A549 treated with DMSO at 1 μM for 4 hours (cell line): ENCODE data around the gene GGNBP2. TPM values are rescaled to one million over a fixed set of nuclear protein-coding genes. Genes with fewer than 3 reads are reported as not detected.

Experiments used
- total RNA-seq: library from RNA; stranded (reverse); fragments of 200-300 nt; extraction: Qiagen RNA extraction; gene quantifications from 5 replicates; pipeline ENCODE4 v1.2.3, GENCODE V29; 2022; ENCODE audit warnings: low read depth

The GGNBP2 gene, protein sequence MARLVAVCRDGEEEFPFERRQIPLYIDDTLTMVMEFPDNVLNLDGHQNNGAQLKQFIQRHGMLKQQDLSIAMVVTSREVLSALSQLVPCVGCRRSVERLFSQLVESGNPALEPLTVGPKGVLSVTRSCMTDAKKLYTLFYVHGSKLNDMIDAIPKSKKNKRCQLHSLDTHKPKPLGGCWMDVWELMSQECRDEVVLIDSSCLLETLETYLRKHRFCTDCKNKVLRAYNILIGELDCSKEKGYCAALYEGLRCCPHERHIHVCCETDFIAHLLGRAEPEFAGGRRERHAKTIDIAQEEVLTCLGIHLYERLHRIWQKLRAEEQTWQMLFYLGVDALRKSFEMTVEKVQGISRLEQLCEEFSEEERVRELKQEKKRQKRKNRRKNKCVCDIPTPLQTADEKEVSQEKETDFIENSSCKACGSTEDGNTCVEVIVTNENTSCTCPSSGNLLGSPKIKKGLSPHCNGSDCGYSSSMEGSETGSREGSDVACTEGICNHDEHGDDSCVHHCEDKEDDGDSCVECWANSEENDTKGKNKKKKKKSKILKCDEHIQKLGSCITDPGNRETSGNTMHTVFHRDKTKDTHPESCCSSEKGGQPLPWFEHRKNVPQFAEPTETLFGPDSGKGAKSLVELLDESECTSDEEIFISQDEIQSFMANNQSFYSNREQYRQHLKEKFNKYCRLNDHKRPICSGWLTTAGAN
- 57.2 to 65.3 TPM (median 63.2 TPM) in 5 replicates for total RNA-seq

DNA sequence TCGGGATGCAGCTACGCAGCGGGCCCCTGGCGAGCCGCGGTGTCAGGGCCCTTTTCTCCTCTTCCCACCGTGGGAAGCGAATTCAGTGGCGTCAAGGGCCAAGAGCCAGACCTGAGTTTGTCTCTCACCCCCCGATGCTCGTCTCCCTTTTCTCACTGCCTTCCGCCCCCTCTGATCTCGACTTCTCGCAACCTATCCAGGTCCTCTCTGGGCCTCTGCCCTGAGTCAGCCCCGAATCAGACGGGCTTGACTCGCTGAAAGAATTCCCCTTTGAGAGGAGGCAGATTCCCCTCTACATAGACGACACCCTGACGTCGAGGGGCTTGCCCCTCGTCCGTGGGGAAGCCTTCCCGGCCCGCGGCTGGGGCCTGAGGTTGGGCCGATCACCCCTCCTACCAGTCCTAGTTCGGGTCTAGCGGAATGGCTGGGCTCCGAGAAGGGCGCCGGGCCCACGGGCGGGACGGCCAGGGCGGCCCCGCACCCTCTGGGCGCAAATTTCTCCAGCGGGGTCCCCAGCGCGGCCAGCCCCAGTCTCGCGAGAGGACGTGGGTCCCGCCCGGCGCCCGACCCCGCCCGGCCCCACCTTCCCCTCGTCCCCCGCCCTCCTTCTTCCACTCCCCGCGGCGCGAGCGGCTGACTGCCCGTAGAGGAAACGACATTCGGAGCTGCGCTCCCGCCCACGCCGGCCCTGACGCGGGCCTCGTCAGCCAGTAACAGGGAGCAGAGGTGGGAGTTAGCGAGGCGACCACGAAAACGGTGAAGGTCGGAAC is at the start of gene GGNBP2:
Gene GGNBP2 (plus strand): TSS at position 613 of the 770 bp plus-strand sequence. CDS start 806 bp downstream, outside the sequence.

DNA sequence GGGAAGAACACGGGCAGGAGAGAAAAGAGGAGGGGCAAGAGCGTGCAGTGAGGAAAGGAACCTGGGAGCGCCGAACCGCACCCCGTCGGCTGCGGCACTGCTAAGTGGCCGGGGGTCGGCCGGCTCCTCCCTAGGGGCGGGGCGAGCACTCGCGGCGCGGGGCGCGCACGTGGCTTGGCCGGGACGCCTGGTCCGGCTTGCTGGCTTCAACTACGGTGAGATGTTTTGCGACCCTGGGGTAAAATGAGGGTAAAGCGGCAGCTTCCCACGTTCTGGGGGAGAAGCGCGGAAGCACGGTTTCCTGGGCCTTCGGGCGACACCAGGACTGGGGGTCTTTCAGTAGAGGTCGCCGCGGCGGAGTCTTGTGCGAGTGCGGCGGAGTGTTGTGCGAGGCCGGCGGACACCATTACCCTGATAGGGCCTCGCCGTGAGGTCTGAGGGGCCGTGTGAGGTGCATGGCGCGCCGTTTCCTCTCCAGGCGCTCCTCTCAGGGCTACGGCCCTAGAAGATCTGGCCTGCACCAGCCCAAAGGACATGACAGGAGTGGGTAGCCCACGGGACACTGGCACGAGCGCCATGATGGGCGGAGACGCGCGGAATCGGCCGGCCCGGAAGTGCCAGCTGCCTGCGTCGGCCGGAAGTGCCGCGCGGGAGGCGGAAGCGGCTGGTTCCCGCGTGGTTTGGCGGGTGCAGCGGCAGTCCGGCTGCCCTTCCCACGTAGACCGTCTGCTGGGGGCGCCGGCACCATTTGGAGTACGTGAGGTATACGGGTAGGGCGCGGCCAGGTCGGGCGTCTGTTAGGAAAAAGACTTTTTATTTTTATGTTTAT is 9.7 kb upstream of the GGNBP2 start, which contains the start of the genes MYO19 and PIGW:
Gene MYO19 (minus strand): TSS at position 29 of the 829 bp plus-strand sequence. CDS start 2,330 bp downstream, outside the sequence.
Gene PIGW (plus strand): TSS at position 148 of the 829 bp plus-strand sequence. CDS start 2,115 bp downstream, outside the sequence.

DNA sequence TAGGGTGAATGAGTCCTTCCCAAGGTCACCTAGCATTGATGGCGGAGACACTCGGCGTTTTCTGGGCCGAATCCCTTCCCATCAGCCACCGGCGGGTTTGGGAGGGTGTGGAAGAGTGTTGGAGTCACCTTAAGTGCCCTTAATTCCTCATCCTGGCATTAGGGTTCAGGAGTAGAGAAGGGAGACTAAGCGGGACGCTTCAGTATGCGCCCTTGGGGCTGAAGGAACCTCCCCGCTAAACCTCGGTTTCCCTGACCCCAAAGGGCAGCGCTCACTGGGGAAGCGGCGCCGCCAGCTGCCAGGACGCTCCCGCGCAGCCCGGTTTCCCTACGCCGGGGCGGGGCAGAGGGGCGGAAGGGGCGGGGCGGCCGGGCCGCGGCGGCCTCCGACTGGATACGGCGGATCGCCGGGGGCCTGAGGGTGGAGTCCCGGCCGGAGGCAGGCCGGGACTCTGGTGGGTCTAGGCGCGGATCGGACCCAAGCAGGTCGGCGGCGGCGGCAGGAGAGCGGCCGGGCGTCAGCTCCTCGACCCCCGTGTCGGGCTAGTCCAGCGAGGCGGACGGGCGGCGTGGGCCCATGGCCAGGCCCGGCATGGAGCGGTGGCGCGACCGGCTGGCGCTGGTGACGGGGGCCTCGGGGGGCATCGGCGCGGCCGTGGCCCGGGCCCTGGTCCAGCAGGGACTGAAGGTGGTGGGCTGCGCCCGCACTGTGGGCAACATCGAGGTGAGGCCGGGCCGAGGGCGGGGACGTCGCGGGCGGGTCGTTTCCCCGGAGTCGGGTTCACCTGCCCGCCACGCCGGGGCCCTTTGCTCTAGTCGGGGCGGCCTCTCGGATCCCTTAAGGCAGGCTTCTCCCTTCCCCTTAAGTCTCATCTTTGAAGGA is 47.0 kb downstream of the GGNBP2 start, which contains the start of gene DHRS11:
Gene DHRS11 (plus strand): TSS at position 446 of the 882 bp plus-strand sequence. CDS start 131 bp downstream, at position 577.

DNA sequence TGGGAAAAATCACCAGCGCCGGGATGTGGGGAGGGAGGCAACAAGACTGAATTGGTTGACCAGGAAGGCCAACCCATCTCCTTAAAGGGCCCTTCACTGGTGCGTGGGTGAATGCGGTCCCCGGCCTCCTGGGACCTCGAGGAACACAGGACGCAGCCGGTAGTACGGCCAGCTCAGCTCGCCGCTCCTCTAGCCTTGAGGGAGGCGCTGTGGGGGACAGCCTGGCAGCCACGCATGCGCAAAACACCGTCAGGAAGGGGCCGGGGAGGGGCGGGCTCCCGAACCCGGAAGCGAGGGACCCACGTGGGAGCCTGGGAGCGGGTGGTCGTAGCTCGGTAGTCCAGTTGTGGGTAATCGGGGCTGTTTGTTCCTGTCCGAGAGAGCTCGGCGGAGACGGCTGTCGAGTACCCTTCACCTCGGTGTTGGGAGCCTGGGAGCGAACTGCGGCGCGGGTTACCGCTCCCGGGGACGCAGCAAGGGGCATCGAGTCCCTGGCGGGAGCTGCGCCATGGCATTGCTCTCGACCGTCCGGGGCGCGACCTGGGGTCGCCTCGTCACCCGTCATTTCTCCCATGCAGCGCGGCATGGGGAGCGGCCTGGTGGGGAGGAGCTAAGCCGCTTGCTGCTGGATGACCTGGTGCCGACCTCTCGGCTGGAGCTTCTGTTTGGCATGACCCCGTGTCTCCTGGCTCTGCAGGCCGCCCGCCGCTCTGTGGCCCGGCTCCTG is 56.7 kb downstream of the GGNBP2 start, which contains the start of gene MRM1:
Gene MRM1 (plus strand): TSS at position 281 of the 727 bp plus-strand sequence. CDS start 228 bp downstream, at position 509.

Other genes with a start within 250 kb of the GGNBP2 start
- gene TBC1D3G, start 221.0 kb upstream of the GGNBP2 start, total RNA-seq: not detected in 5 replicates
- gene TBC1D3H, start 156.5 kb upstream of the GGNBP2 start, total RNA-seq: not detected in 5 replicates
- 81.8 to 91.9 TPM (median 87.6 TPM) in 5 replicates for gene ZNHIT3, start 58.2 kb upstream of the GGNBP2 start, total RNA-seq
- 60.8 to 66.2 TPM (median 63.0 TPM) in 5 replicates for gene MYO19, start 10.1 kb upstream of the GGNBP2 start, total RNA-seq
- gene PIGW, start 9.9 kb upstream of the GGNBP2 start, total RNA-seq: 27.0 to 29.4 TPM (median 27.8 TPM) in 5 replicates
- gene DHRS11, start 47.0 kb downstream of the GGNBP2 start, total RNA-seq: 7.3 to 10.4 TPM (median 9.2 TPM) in 5 replicates
- gene MRM1, start 56.7 kb downstream of the GGNBP2 start, total RNA-seq: 13.7 to 20.6 TPM (median 20.0 TPM) in 5 replicates